Tibial nerve (tissue), 4 donors: ENCODE results near the gene B4GALT3.

ENCODE experiments used
- CTCF ChIP-seq, 5 experiments: fragments of 200-600 bp in 3 of 5; fragments of 450-650 bp in 2 of 5; sonication (generic) in 3 of 5; IDR thresholded peaks; one replicate each; pipeline ENCODE4 v1.5.1; 2016 to 2019; ENCODE audit warnings: antibody characterized with exemption in 5 of 5, mild to moderate bottlenecking in 3 of 5, moderate library complexity in 2 of 5
- EP300 ChIP-seq, 2 donors: sonication (generic); formaldehyde crosslinking; IDR thresholded peaks; one replicate each; pipeline ENCODE4 v1.6.1; 2017; ENCODE audit warnings: antibody characterized with exemption in 2 of 2, mild to moderate bottlenecking in 1 of 2
- POLR2A ChIP-seq, 2 donors: fragments of 450-650 bp; IDR thresholded peaks; one replicate each; pipeline ENCODE4 v1.6.1; 2017; ENCODE audit warnings: antibody characterized with exemption in 2 of 2, mild to moderate bottlenecking in 2 of 2, moderate library complexity in 2 of 2

DNA sequence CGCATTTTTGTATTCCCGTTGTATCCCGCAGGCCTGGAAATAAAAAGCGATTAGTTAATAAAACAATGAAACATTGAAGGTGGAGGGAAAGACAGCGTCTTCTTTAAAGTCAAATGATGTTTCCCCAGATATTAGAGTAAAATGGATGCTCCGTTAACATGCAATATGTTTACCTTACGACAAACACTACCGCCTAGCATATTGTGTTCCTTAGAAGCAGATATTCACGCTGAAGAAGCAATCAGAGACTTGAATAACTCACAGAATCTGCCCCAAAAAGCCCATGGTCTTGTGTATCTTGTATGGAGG lies 583 bp upstream of the B4GALT3 start:
- TF ChIP-seq POLR2A (IDR thresholded peaks at IDR 0.05) (no peak), CTCF (IDR thresholded peaks at IDR 0.05) (no peak), EP300 (IDR thresholded peaks at IDR 0.05) (no peak)
